Measurements from ENCODE around the gene ANGPTL8.

GRCh38 chr19:11230621-11231386, 8.6 kb upstream of the ANGPTL8 start:
- TF ChIP-seq EZH2 (IDR thresholded peaks at IDR 0.05; ENCODE audit: insufficient read depth, poor library complexity, severe bottlenecking) (no peak), EZH2phosphoT487 (IDR thresholded peaks at IDR 0.05; ENCODE audit: insufficient read depth, low read depth) (no peak)
